HEK293 (cell line): Measurements from ENCODE around the gene PRPF19.

Experiments
- BCL11A ChIP-seq: fragments of 450-650 bp; formaldehyde crosslinking; IDR thresholded peaks from 2 replicates; pipeline ENCODE4 v1.5.1; 2016; ENCODE audit warnings: low read depth, missing biosample characterization, missing genetic modification characterization
- HOXC10 ChIP-seq: sonication (generic); formaldehyde crosslinking; IDR thresholded peaks from 2 replicates; pipeline ENCODE4 v1.8.1; 2023; ENCODE audit warnings: mild to moderate bottlenecking, missing genetic modification reagents
- IKZF3 ChIP-seq: fragments of 450-650 bp; IDR thresholded peaks from 2 replicates; pipeline ENCODE4 v1.5.0; 2018; ENCODE audit warnings: missing biosample characterization, mild to moderate bottlenecking, missing genetic modification characterization, moderate library complexity
- SCRT1 ChIP-seq: fragments of 450-650 bp; formaldehyde crosslinking; IDR thresholded peaks from 2 replicates; pipeline ENCODE4 v1.5.1; 2016; ENCODE audit warnings: missing biosample characterization, missing genetic modification characterization, borderline replicate concordance
- SP2 ChIP-seq: fragments of 450-650 bp; formaldehyde crosslinking; IDR thresholded peaks from 2 replicates; pipeline ENCODE4 v1.5.1; 2016; ENCODE audit warnings: missing biosample characterization, missing genetic modification characterization
- SP3 ChIP-seq: fragments of 450-650 bp; formaldehyde crosslinking; IDR thresholded peaks from 2 replicates; pipeline ENCODE4 v1.5.1; 2016; ENCODE audit warnings: missing biosample characterization, missing genetic modification characterization
- YY2 ChIP-seq: fragments of 450-650 bp; formaldehyde crosslinking; IDR thresholded peaks from 2 replicates; pipeline ENCODE4 v1.5.1; 2016; ENCODE audit warnings: missing biosample characterization, missing genetic modification characterization
- ZFHX2 ChIP-seq: fragments of 450-650 bp; formaldehyde crosslinking; conservative IDR thresholded peaks from 2 replicates; pipeline ENCODE4 v1.5.1; 2016; ENCODE audit warnings: missing biosample characterization, missing genetic modification characterization
- ZNF248 ChIP-seq: fragments of 450-650 bp; formaldehyde crosslinking; IDR thresholded peaks from 2 replicates; pipeline ENCODE4 v1.5.1; 2017; ENCODE audit warnings: missing biosample characterization, missing genetic modification characterization
- ZNF292 ChIP-seq: fragments of 450-650 bp; formaldehyde crosslinking; IDR thresholded peaks from 2 replicates; pipeline ENCODE4 v1.5.1; 2016; ENCODE audit warnings: low read depth, missing biosample characterization, missing genetic modification characterization, borderline replicate concordance
- ZNF391 ChIP-seq: fragments of 450-650 bp; formaldehyde crosslinking; IDR thresholded peaks from 2 replicates; pipeline ENCODE4 v1.5.1; 2016; ENCODE audit warnings: low read depth, missing biosample characterization, missing genetic modification characterization, borderline replicate concordance
- ZNF501 ChIP-seq: fragments of 450-650 bp; formaldehyde crosslinking; IDR thresholded peaks from 2 replicates; pipeline ENCODE4 v1.5.1; 2016; ENCODE audit warnings: missing biosample characterization, missing genetic modification characterization
- ZNF529 ChIP-seq: fragments of 450-650 bp; formaldehyde crosslinking; IDR thresholded peaks from 2 replicates; pipeline ENCODE4 v1.5.1; 2017; ENCODE audit warnings: missing genetic modification characterization, missing biosample characterization; ENCODE audit not compliant: insufficient replicate concordance
- ZNF585B ChIP-seq: fragments of 450-650 bp; formaldehyde crosslinking; IDR thresholded peaks from 2 replicates; pipeline ENCODE4 v1.5.1; 2016; ENCODE audit warnings: missing biosample characterization, missing genetic modification characterization
- ZNF596 ChIP-seq: fragments of 450-650 bp; IDR thresholded peaks from 2 replicates; pipeline ENCODE4 v1.5.0; 2018; ENCODE audit warnings: missing biosample characterization, mild to moderate bottlenecking, missing genetic modification characterization, moderate library complexity
- ZNF600 ChIP-seq: fragments of 450-650 bp; formaldehyde crosslinking; IDR thresholded peaks from 2 replicates; pipeline ENCODE4 v1.5.1; 2016; ENCODE audit warnings: missing biosample characterization, missing genetic modification characterization
- ZNF610 ChIP-seq: fragments of 450-650 bp; formaldehyde crosslinking; IDR thresholded peaks from 2 replicates; pipeline ENCODE4 v1.5.1; 2016; ENCODE audit warnings: missing biosample characterization, missing genetic modification characterization, borderline replicate concordance
- ZNF670 ChIP-seq: fragments of 450-650 bp; formaldehyde crosslinking; IDR thresholded peaks from 2 replicates; pipeline ENCODE4 v1.5.1; 2016; ENCODE audit warnings: missing biosample characterization, missing genetic modification characterization, low read depth
- ZNF768 ChIP-seq: fragments of 450-650 bp; formaldehyde crosslinking; IDR thresholded peaks from 2 replicates; pipeline ENCODE4 v1.5.1; 2018; ENCODE audit warnings: missing biosample characterization, mild to moderate bottlenecking, missing genetic modification characterization
- TF ChIP-seq, protein P1 (sequence below): fragments of 450-650 bp; formaldehyde crosslinking; conservative IDR thresholded peaks from 2 replicates; pipeline ENCODE4 v1.5.1; 2016; ENCODE audit warnings: low read depth, missing biosample characterization, missing genetic modification characterization
- TF ChIP-seq, protein P2 (sequence below): fragments of 450-650 bp; formaldehyde crosslinking; IDR thresholded peaks from 2 replicates; pipeline ENCODE4 v1.5.1; 2016; ENCODE audit warnings: missing biosample characterization, missing genetic modification characterization, low read depth
- TF ChIP-seq, protein P3 (sequence below): fragments of 450-650 bp; formaldehyde crosslinking; IDR thresholded peaks from 2 replicates; pipeline ENCODE4 v1.5.1; 2016; ENCODE audit warnings: missing biosample characterization, missing genetic modification characterization, low read depth
- TF ChIP-seq, protein P4 (sequence below): fragments of 450-650 bp; formaldehyde crosslinking; IDR thresholded peaks from 2 replicates; pipeline ENCODE4 v1.5.1; 2016; ENCODE audit warnings: missing biosample characterization, missing genetic modification characterization
- TF ChIP-seq, protein P5 (sequence below): fragments of 450-650 bp; formaldehyde crosslinking; IDR thresholded peaks from 2 replicates; pipeline ENCODE4 v1.5.1; 2017; ENCODE audit warnings: missing biosample characterization, missing genetic modification characterization
- TF ChIP-seq, protein P6 (sequence below): IDR thresholded peaks from 2 replicates; pipeline ENCODE4 v1.6.1; 2011; ENCODE audit warnings: mild to moderate bottlenecking, low read depth, low read length, borderline replicate concordance

The PRPF19 gene

DNA sequence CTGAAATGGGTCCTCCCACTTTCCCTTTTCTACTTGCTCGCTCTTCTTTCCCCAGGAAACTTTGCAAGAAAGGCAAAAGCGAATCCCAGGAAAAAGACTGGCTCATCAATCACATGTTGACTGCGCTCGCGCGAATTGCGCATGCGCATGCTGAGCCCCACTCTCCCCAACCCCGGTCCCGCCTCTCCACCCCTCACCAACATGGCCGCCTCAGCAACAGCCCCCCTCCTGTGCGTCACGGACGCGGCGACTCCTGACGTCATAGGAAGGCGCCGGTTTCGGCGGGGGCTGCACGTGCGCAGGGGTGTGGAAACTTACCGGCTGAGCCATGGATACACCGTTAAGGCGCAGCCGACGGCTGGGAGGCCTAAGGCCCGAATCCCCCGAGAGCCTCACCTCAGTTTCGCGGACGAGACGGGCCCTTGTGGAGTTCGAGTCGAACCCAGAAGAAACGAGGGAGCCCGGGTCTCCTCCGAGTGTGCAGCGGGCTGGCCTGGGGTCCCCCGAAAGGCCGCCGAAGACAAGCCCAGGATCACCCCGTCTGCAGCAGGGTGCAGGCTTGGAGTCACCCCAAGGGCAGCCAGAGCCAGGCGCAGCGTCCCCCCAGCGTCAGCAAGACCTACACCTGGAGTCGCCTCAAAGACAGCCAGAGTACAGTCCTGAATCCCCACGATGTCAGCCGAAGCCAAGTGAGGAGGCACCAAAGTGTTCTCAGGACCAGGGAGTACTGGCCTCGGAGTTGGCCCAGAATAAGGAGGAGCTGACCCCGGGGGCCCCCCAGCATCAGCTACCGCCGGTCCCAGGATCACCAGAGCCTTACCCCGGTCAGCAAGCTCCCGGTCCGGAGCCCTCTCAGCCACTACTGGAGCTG is 64.4 kb downstream of the PRPF19 start, which contains the start of gene CCDC86 (continued):
- TF ChIP-seq, protein P1, sequence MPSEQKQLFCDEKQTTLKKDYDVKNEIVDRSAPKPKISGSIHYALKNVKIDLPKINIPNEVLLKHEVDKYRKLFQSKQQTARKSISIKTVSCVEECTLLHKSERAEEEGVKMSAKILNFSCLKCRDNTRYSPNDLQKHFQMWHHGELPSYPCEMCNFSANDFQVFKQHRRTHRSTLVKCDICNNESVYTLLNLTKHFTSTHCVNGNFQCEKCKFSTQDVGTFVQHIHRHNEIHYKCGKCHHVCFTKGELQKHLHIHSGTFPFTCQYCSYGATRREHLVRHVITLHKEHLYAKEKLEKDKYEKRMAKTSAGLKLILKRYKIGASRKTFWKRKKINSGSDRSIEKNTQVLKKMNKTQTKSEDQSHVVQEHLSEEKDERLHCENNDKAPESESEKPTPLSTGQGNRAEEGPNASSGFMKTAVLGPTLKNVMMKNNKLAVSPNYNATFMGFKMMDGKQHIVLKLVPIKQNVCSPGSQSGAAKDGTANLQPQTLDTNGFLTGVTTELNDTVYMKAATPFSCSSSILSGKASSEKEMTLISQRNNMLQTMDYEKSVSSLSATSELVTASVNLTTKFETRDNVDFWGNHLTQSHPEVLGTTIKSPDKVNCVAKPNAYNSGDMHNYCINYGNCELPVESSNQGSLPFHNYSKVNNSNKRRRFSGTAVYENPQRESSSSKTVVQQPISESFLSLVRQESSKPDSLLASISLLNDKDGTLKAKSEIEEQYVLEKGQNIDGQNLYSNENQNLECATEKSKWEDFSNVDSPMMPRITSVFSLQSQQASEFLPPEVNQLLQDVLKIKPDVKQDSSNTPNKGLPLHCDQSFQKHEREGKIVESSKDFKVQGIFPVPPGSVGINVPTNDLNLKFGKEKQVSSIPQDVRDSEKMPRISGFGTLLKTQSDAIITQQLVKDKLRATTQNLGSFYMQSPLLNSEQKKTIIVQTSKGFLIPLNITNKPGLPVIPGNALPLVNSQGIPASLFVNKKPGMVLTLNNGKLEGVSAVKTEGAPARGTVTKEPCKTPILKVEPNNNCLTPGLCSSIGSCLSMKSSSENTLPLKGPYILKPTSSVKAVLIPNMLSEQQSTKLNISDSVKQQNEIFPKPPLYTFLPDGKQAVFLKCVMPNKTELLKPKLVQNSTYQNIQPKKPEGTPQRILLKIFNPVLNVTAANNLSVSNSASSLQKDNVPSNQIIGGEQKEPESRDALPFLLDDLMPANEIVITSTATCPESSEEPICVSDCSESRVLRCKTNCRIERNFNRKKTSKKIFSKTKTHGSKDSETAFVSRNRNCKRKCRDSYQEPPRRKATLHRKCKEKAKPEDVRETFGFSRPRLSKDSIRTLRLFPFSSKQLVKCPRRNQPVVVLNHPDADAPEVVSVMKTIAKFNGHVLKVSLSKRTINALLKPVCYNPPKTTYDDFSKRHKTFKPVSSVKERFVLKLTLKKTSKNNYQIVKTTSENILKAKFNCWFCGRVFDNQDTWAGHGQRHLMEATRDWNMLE = 0 out of 2 replicates have a peak, but pooled peaks have one; percentile 22
- TF ChIP-seq ZNF585B (tag by site-specific recombination) (no peak), ZNF768 (no peak), HOXC10 (CRISPR knock-in tag) (no peak), ZFHX2 (tag by site-specific recombination) (peak; percentile 55), ZNF670 (tag by site-specific recombination) (no peak), ZNF596 (tag by site-specific recombination) (no peak), IKZF3 (tag by site-specific recombination) (0 out of 2 replicates have a peak, but pooled peaks have one; percentile 20), ZNF292 (no peak), SP2 (tag by site-specific recombination) (peak; percentile 75), SCRT1 (peak; percentile 98), ZNF610 (tag by site-specific recombination) (no peak), ZNF501 (no peak), SP3 (peak; percentile 85), ZNF248 (no peak), ZNF529 (tag by site-specific recombination) (no peak), ZNF600 (tag by site-specific recombination) (no peak), YY2 (tag by site-specific recombination) (peak; percentile 82), BCL11A (no peak), ZNF391 (tag by site-specific recombination) (0 out of 2 replicates have a peak, but pooled peaks have one; percentile 41)
- TF ChIP-seq, protein P2, sequence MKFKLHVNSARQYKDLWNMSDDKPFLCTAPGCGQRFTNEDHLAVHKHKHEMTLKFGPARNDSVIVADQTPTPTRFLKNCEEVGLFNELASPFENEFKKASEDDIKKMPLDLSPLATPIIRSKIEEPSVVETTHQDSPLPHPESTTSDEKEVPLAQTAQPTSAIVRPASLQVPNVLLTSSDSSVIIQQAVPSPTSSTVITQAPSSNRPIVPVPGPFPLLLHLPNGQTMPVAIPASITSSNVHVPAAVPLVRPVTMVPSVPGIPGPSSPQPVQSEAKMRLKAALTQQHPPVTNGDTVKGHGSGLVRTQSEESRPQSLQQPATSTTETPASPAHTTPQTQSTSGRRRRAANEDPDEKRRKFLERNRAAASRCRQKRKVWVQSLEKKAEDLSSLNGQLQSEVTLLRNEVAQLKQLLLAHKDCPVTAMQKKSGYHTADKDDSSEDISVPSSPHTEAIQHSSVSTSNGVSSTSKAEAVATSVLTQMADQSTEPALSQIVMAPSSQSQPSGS (tag by site-specific recombination) = peak; percentile 96
- TF ChIP-seq, protein P3, sequence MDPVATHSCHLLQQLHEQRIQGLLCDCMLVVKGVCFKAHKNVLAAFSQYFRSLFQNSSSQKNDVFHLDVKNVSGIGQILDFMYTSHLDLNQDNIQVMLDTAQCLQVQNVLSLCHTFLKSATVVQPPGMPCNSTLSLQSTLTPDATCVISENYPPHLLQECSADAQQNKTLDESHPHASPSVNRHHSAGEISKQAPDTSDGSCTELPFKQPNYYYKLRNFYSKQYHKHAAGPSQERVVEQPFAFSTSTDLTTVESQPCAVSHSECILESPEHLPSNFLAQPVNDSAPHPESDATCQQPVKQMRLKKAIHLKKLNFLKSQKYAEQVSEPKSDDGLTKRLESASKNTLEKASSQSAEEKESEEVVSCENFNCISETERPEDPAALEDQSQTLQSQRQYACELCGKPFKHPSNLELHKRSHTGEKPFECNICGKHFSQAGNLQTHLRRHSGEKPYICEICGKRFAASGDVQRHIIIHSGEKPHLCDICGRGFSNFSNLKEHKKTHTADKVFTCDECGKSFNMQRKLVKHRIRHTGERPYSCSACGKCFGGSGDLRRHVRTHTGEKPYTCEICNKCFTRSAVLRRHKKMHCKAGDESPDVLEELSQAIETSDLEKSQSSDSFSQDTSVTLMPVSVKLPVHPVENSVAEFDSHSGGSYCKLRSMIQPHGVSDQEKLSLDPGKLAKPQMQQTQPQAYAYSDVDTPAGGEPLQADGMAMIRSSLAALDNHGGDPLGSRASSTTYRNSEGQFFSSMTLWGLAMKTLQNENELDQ (tag by site-specific recombination) = no peak
- TF ChIP-seq, protein P4, sequence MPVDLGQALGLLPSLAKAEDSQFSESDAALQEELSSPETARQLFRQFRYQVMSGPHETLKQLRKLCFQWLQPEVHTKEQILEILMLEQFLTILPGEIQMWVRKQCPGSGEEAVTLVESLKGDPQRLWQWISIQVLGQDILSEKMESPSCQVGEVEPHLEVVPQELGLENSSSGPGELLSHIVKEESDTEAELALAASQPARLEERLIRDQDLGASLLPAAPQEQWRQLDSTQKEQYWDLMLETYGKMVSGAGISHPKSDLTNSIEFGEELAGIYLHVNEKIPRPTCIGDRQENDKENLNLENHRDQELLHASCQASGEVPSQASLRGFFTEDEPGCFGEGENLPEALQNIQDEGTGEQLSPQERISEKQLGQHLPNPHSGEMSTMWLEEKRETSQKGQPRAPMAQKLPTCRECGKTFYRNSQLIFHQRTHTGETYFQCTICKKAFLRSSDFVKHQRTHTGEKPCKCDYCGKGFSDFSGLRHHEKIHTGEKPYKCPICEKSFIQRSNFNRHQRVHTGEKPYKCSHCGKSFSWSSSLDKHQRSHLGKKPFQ (tag by site-specific recombination) = no peak
- TF ChIP-seq, protein P5, sequence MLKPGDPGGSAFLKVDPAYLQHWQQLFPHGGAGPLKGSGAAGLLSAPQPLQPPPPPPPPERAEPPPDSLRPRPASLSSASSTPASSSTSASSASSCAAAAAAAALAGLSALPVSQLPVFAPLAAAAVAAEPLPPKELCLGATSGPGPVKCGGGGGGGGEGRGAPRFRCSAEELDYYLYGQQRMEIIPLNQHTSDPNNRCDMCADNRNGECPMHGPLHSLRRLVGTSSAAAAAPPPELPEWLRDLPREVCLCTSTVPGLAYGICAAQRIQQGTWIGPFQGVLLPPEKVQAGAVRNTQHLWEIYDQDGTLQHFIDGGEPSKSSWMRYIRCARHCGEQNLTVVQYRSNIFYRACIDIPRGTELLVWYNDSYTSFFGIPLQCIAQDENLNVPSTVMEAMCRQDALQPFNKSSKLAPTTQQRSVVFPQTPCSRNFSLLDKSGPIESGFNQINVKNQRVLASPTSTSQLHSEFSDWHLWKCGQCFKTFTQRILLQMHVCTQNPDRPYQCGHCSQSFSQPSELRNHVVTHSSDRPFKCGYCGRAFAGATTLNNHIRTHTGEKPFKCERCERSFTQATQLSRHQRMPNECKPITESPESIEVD (tag by site-specific recombination) = no peak
- TF ChIP-seq, protein P6, sequence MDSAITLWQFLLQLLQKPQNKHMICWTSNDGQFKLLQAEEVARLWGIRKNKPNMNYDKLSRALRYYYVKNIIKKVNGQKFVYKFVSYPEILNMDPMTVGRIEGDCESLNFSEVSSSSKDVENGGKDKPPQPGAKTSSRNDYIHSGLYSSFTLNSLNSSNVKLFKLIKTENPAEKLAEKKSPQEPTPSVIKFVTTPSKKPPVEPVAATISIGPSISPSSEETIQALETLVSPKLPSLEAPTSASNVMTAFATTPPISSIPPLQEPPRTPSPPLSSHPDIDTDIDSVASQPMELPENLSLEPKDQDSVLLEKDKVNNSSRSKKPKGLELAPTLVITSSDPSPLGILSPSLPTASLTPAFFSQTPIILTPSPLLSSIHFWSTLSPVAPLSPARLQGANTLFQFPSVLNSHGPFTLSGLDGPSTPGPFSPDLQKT = no peak
